WTC11 (cell line): ENCODE measurements around the gene PCSK2. TPM values are rescaled to one million over a fixed set of nuclear protein-coding genes. Genes with fewer than 3 reads are reported as not detected.

Experiments used
- ATAC-seq: fragments of 200-7000 bp; cut with Tn5 transposase; 2 replicates; pipeline ENCODE4 v1.10.0; 2021; ENCODE audit warnings: mild to moderate bottlenecking, moderate library complexity
- CTCF ChIA-PET: fragments of 300-600 bp; sonication (Branson Sonifier 250); formaldehyde crosslinking; loops from one replicate; lab custom pipeline; 2021; ENCODE audit warnings: antibody characterized with exemption; lab: Charles Lee
- POLR2A ChIA-PET: fragments of 350-600 bp; sonication (Branson Sonifier 250); formaldehyde crosslinking; loops from one replicate; lab custom pipeline; 2021; ENCODE audit warnings: antibody characterized with exemption; lab: Charles Lee
- DNase-seq: peaks from one replicate; pipeline ENCODE4 v3.0.0; 2021; ENCODE audit warnings: low spot score
- H3K27ac Mint-ChIP-seq: 2 replicates; pipeline ENCODE4 v1.8.0; 2021; ENCODE audit warnings: mixed read lengths
- H3K27me3 Mint-ChIP-seq: 2 replicates; pipeline ENCODE4 v1.8.0; 2021; ENCODE audit warnings: low read depth, mild to moderate bottlenecking, moderate library complexity, mixed read lengths
- H3K36me3 Mint-ChIP-seq: 2 replicates; pipeline ENCODE4 v1.8.0; 2021; ENCODE audit warnings: mixed read lengths
- H3K4me1 Mint-ChIP-seq: 2 replicates; pipeline ENCODE4 v1.8.0; 2022; ENCODE audit warnings: mixed read lengths
- H3K4me3 Mint-ChIP-seq: 2 replicates; pipeline ENCODE4 v1.8.0; 2021; ENCODE audit warnings: mild to moderate bottlenecking, moderate library complexity, mixed read lengths
- H3K9me3 Mint-ChIP-seq: 2 replicates; pipeline ENCODE4 v1.8.0; 2021; ENCODE audit warnings: mixed read lengths
- AR ChIP-seq: fragments of 250-450 bp; sonication (Bioruptor Pico); IDR thresholded peaks from 2 replicates; pipeline ENCODE4 v1.9.0; 2021; ENCODE audit warnings: mild to moderate bottlenecking
- ATF3 ChIP-seq: sonication (generic); formaldehyde crosslinking; conservative IDR thresholded peaks from 2 replicates; pipeline ENCODE4 v1.8.1; 2022; ENCODE audit warnings: mild to moderate bottlenecking, missing genetic modification reagents
- ELF4 ChIP-seq: sonication (generic); formaldehyde crosslinking; IDR thresholded peaks from 2 replicates; pipeline ENCODE4 v1.8.1; 2022; ENCODE audit warnings: low read depth, mild to moderate bottlenecking, moderate library complexity, missing genetic modification reagents
- HMGA2 ChIP-seq: fragments of 250-450 bp; sonication (Bioruptor Pico); IDR thresholded peaks from 2 replicates; pipeline ENCODE4 v1.4.0; 2021; ENCODE audit warnings: mild to moderate bottlenecking, moderate library complexity
- IRF2 ChIP-seq: sonication (generic); formaldehyde crosslinking; IDR thresholded peaks from 2 replicates; pipeline ENCODE4 v1.8.0; 2022; ENCODE audit warnings: low read depth, missing genetic modification reagents, borderline replicate concordance
- JAZF1 ChIP-seq: fragments of 250-450 bp; sonication (Bioruptor Pico); IDR thresholded peaks from 2 replicates; pipeline ENCODE4 v1.9.0; 2021; ENCODE audit warnings: moderate library complexity, mild to moderate bottlenecking, inconsistent platforms
- KAT7 ChIP-seq: sonication (generic); formaldehyde crosslinking; IDR thresholded peaks from 2 replicates; pipeline ENCODE4 v1.8.1; 2023; ENCODE audit warnings: missing genetic modification reagents, mild to moderate bottlenecking, borderline replicate concordance
- MXD4 ChIP-seq: fragments of 250-450 bp; sonication (Bioruptor Pico); IDR thresholded peaks from 2 replicates; pipeline ENCODE4 v1.8.0; 2021; ENCODE audit warnings: mild to moderate bottlenecking, moderate library complexity, borderline replicate concordance
- NR1H2 ChIP-seq: sonication (generic); formaldehyde crosslinking; IDR thresholded peaks from 2 replicates; pipeline ENCODE4 v1.9.0; 2021; ENCODE audit warnings: mild to moderate bottlenecking, moderate library complexity, missing genetic modification reagents
- PREB ChIP-seq: sonication (generic); formaldehyde crosslinking; IDR thresholded peaks from 2 replicates; pipeline ENCODE4 v1.8.1; 2022; ENCODE audit warnings: mild to moderate bottlenecking, missing genetic modification reagents, moderate library complexity, borderline replicate concordance
- SMAD4 ChIP-seq: sonication (generic); formaldehyde crosslinking; IDR thresholded peaks from 2 replicates; pipeline ENCODE4 v1.8.0; 2022; ENCODE audit warnings: mild to moderate bottlenecking, missing genetic modification reagents
- TEAD1 ChIP-seq: sonication (generic); formaldehyde crosslinking; IDR thresholded peaks from 2 replicates; pipeline ENCODE4 v1.8.0; 2022; ENCODE audit warnings: mild to moderate bottlenecking, missing genetic modification reagents
- TP53 ChIP-seq: sonication (generic); formaldehyde crosslinking; IDR thresholded peaks from 2 replicates; pipeline ENCODE4 v1.8.1; 2023; ENCODE audit warnings: mild to moderate bottlenecking, missing genetic modification reagents
- USF1 ChIP-seq: sonication (generic); formaldehyde crosslinking; IDR thresholded peaks from 2 replicates; pipeline ENCODE4 v1.8.0; 2022; ENCODE audit warnings: mild to moderate bottlenecking, missing genetic modification reagents
- USF2 ChIP-seq: sonication (generic); formaldehyde crosslinking; IDR thresholded peaks from 2 replicates; pipeline ENCODE4 v1.8.1; 2023; ENCODE audit warnings: mild to moderate bottlenecking, missing genetic modification reagents, moderate library complexity
- ZMAT4 ChIP-seq: fragments of 250-450 bp; sonication (Bioruptor Pico); IDR thresholded peaks from 2 replicates; pipeline ENCODE4 v1.9.0; 2021; ENCODE audit warnings: mild to moderate bottlenecking
- ZNF121 ChIP-seq: sonication (generic); formaldehyde crosslinking; IDR thresholded peaks from 2 replicates; pipeline ENCODE4 v1.8.0; 2023; ENCODE audit warnings: missing genetic modification reagents
- ZNF219 ChIP-seq: sonication (generic); formaldehyde crosslinking; IDR thresholded peaks from 2 replicates; pipeline ENCODE4 v1.8.0; 2023; ENCODE audit warnings: missing genetic modification reagents, mild to moderate bottlenecking, borderline replicate concordance
- ZNF281 ChIP-seq: sonication (generic); formaldehyde crosslinking; IDR thresholded peaks from 2 replicates; pipeline ENCODE4 v1.8.0; 2023; ENCODE audit warnings: mild to moderate bottlenecking, missing genetic modification reagents
- ZNF416 ChIP-seq: fragments of 250-450 bp; sonication (Bioruptor Pico); IDR thresholded peaks from 2 replicates; pipeline ENCODE4 v1.9.0; 2021; ENCODE audit warnings: mild to moderate bottlenecking, inconsistent platforms
- ZNF423 ChIP-seq: fragments of 250-450 bp; sonication (Bioruptor Pico); IDR thresholded peaks from 2 replicates; pipeline ENCODE4 v2.1.2; 2022; ENCODE audit warnings: mild to moderate bottlenecking, moderate library complexity
- ZNF512 ChIP-seq: sonication (generic); formaldehyde crosslinking; IDR thresholded peaks from 2 replicates; pipeline ENCODE4 v1.8.1; 2022; ENCODE audit warnings: missing genetic modification reagents, borderline replicate concordance
- total RNA-seq: library from RNA; stranded (reverse); gene quantifications from 3 replicates; pipeline ENCODE4 v1.2.3, GENCODE V29; 2021

Gene PCSK2
- total RNA-seq, 1 experiment from 2014 or later, result 0.74 TPM

GRCh38 chr20:17316316-17317038, 89.6 kb downstream of the PCSK2 start:
- peak overlapping the region; percentile 26; the same call in 1 of the 2 replicates for H3K4me3 Mint-ChIP-seq
- DNase-seq (no peak), ATAC-seq (no peak)
- no peaks in the 10 kb centered on the region for H3K4me1 Mint-ChIP-seq
- no peaks in the 10 kb centered on the region for H3K9me3 Mint-ChIP-seq
- H3K27ac Mint-ChIP-seq, result no peak overlapping the region
- no peak for TF ChIP-seq ZNF281 (CRISPR knock-in tag)
- TF ChIP-seq JAZF1 (CRISPR knock-in tag), result no peak
- TF ChIP-seq IRF2 (CRISPR knock-in tag), result no peak
- TF ChIP-seq NR1H2 (CRISPR knock-in tag), result no peak
- no peak for TF ChIP-seq MXD4 (CRISPR knock-in tag)
- TF ChIP-seq USF1 (CRISPR knock-in tag), result no peak
- no peak for TF ChIP-seq ZNF512
- no peak for TF ChIP-seq AR (CRISPR knock-in tag)
- TF ChIP-seq HMGA2 (CRISPR knock-in tag), result no peak
- ChIA-PET POLR2A (no interaction called here), CTCF (interaction anchor here (0.7 kb wide), 1 partner anchor 516 kb away, joined by 3 read pairs; no protein-coding TSS in a partner anchor)
- no peaks in the 10 kb centered on the region for H3K36me3 Mint-ChIP-seq
- H3K27me3 Mint-ChIP-seq, result no peaks in the 10 kb centered on the region

- no peaks in the 10 kb centered on the region for H3K36me3 Mint-ChIP-seq
- POLR2A ChIA-PET, result no interaction called here
- no peak for TF ChIP-seq TEAD1 (CRISPR knock-in tag)
- TF ChIP-seq ZNF423 (CRISPR knock-in tag), result no peak
- TF ChIP-seq PREB (CRISPR knock-in tag), result no peak
- no peak for TF ChIP-seq ZNF416 (CRISPR knock-in tag)
- no peak for TF ChIP-seq ZNF219 (CRISPR knock-in tag)
- no peak for TF ChIP-seq ATF3 (CRISPR knock-in tag)
- no peak for TF ChIP-seq SMAD4 (CRISPR knock-in tag)
- no peak for TF ChIP-seq USF2 (CRISPR knock-in tag)
- no peak for TF ChIP-seq ZNF121 (CRISPR knock-in tag)
- no peak for TF ChIP-seq ZMAT4 (CRISPR knock-in tag)
- TF ChIP-seq ELF4 (CRISPR knock-in tag), result no peak
- no peak for TF ChIP-seq KAT7
- TF ChIP-seq TP53 (CRISPR knock-in tag), result no peak
Observed at GRCh38 chr20:17317341-17317740, 90.5 kb downstream of the PCSK2 start.

More at GRCh38 chr20:17317341-17317740, 90.5 kb downstream of the PCSK2 start:
- Mint-ChIP-seq H3K4me1 (no peaks in the 10 kb centered on the region), H3K4me3 (no peak overlapping the region), H3K27ac (no peak overlapping the region), H3K27me3 (no peaks in the 10 kb centered on the region), H3K9me3 (no peaks in the 10 kb centered on the region)
- ATAC-seq (no peak), DNase-seq (no peak)
- CTCF ChIA-PET, result no interaction called here
